Neutrophil (primary cell): Measurements from ENCODE around the gene CYP21A2.
"Not testable (repeated sequence)": the region's sequence is repeated elsewhere in the genome, so short reads cannot be mapped to it uniquely, and the experiment has no call there.

Experiments
- H3K27ac ChIP-seq: fragments of 200-600 bp; sonication (generic); 2 replicates; pipeline ENCODE4 v1.5.1; 2016; ENCODE audit warnings: mild to moderate bottlenecking, moderate library complexity
- H3K27me3 ChIP-seq: fragments of 200-600 bp; sonication (generic); 2 replicates; pipeline ENCODE4 v1.6.0; 2016; ENCODE audit warnings: mild to moderate bottlenecking
- H3K36me3 ChIP-seq: fragments of 200-600 bp; sonication (generic); 2 replicates; pipeline ENCODE4 v1.5.1; 2017
- H3K4me1 ChIP-seq, 2 experiments: fragments of 200-600 bp in 1 of 2; sonication (generic) in 1 of 2; 1 replicate in 1 of 2; 2 replicates in 1 of 2; pipeline versions ENCODE4 v1.5.1 to v1.6.1; 2013 to 2016; ENCODE audit warnings: low read depth in 1 of 2, low read length in 1 of 2, mild to moderate bottlenecking in 1 of 2, moderate library complexity in 1 of 2; ENCODE audit not compliant: control insufficient read depth in 1 of 2, insufficient read depth in 1 of 2
- H3K4me3 ChIP-seq, 2 experiments: fragments of 200-600 bp in 1 of 2; sonication (generic) in 1 of 2; 1 replicate in 1 of 2; 2 replicates in 1 of 2; pipeline ENCODE4 v1.5.1; 2013 to 2016; ENCODE audit warnings: low read depth in 1 of 2, low read length in 1 of 2, mild to moderate bottlenecking in 1 of 2, moderate library complexity in 1 of 2
- H3K9me3 ChIP-seq: fragments of 200-600 bp; sonication (generic); 2 replicates; pipeline ENCODE4 v1.5.1; 2016
- CTCF ChIP-seq: fragments of 200-600 bp; sonication (generic); IDR thresholded peaks from 2 replicates; pipeline ENCODE4 v1.5.1; 2016; ENCODE audit warnings: antibody characterized with exemption

Gene CYP21A2

GRCh38 chr6:32040299-32041049, 2.3 kb downstream of the CYP21A2 start:
- H3K36me3 ChIP-seq, H3K9me3 ChIP-seq, H3K27me3 ChIP-seq, H3K4me3 ChIP-seq, H3K4me1 ChIP-seq, H3K27ac ChIP-seq: not testable (repeated sequence)

- not testable (repeated sequence) for H3K9me3 ChIP-seq, H3K4me3 ChIP-seq, H3K4me1 ChIP-seq, H3K36me3 ChIP-seq, H3K27me3 ChIP-seq, H3K27ac ChIP-seq
Observed at GRCh38 chr6:32041050-32041321, 2.8 kb downstream of the CYP21A2 start.

GRCh38 chr6:32041385-32041784, 3.2 kb downstream of the CYP21A2 start:
- not testable (repeated sequence) for H3K27ac ChIP-seq, H3K27me3 ChIP-seq, H3K4me1 ChIP-seq, H3K4me3 ChIP-seq, H3K36me3 ChIP-seq, H3K9me3 ChIP-seq

GRCh38 chr6:32042276-32042675, 4.1 kb downstream of the CYP21A2 start:
- H3K27ac ChIP-seq, H3K4me1 ChIP-seq, H3K9me3 ChIP-seq: not testable (repeated sequence)

GRCh38 chr6:32043589-32044380, 5.6 kb downstream of the CYP21A2 start:
- not testable (repeated sequence) for H3K36me3 ChIP-seq, H3K4me3 ChIP-seq, H3K27ac ChIP-seq, H3K9me3 ChIP-seq, H3K4me1 ChIP-seq, H3K27me3 ChIP-seq

More at GRCh38 chr6:32042276-32042675, 4.1 kb downstream of the CYP21A2 start:
- H3K36me3 ChIP-seq, H3K27me3 ChIP-seq, H3K4me3 ChIP-seq: not testable (repeated sequence)

GRCh38 chr6:32044916-32045315, 6.7 kb downstream of the CYP21A2 start:
- not testable (repeated sequence) for H3K27me3 ChIP-seq, H3K4me3 ChIP-seq, H3K4me1 ChIP-seq, H3K9me3 ChIP-seq, H3K36me3 ChIP-seq, H3K27ac ChIP-seq

- no peaks in the 10 kb centered on the region for H3K9me3 ChIP-seq
- TF ChIP-seq CTCF = no peak
- no peaks in the 10 kb centered on the region for H3K4me1 ChIP-seq
- no peak overlapping the region for H3K27ac ChIP-seq
- no peaks in the 10 kb centered on the region for H3K36me3 ChIP-seq
- no peak overlapping the region for H3K4me3 ChIP-seq
- H3K27me3 ChIP-seq = no peaks in the 10 kb centered on the region
Observed at GRCh38 chr6:32045811-32046449, 7.7 kb downstream of the CYP21A2 start.

GRCh38 chr6:32046450-32047083, 8.4 kb downstream of the CYP21A2 start:
- Histone ChIP-seq H3K9me3 (no peaks in the 10 kb centered on the region), H3K4me3 (no peak overlapping the region), H3K4me1 (no peaks in the 10 kb centered on the region), H3K27ac (no peak overlapping the region), H3K27me3 (no peaks in the 10 kb centered on the region), H3K36me3 (no peaks in the 10 kb centered on the region)
- no peak for TF ChIP-seq CTCF
